GM21381 (cell line): Measurements from ENCODE around the gene NRG3.

ENCODE experiments used
- ATAC-seq: cut with Tn5 transposase; IDR thresholded peaks from one replicate; pipeline ENCODE4 v1.9.1; 2021; ENCODE audit warnings: mild to moderate bottlenecking, moderate library complexity; ENCODE audit not compliant: unreplicated experiment

The NRG3 gene

GRCh38 chr10:82874671-82875070 lies 999.7 kb downstream of the NRG3 start:
- ATAC-seq = no peak

- no peak for ATAC-seq
Observed at GRCh38 chr10:82880776-82881290, 1005.8 kb downstream of the NRG3 start.

- ATAC-seq = no peak
Observed at GRCh38 chr10:82882722-82883121, 1007.7 kb downstream of the NRG3 start.

- ATAC-seq = no peak
Observed at GRCh38 chr10:82883603-82884002, 1008.6 kb downstream of the NRG3 start.

- no peak for ATAC-seq
Observed at GRCh38 chr10:82887488-82887887, 1012.5 kb downstream of the NRG3 start.

GRCh38 chr10:82888809-82889455 lies 1013.9 kb downstream of the NRG3 start:
- ATAC-seq = no peak

GRCh38 chr10:82889728-82890127 lies 1014.7 kb downstream of the NRG3 start:
- no peak for ATAC-seq

GRCh38 chr10:82890573-82890972 lies 1015.6 kb downstream of the NRG3 start:
- no peak for ATAC-seq

- ATAC-seq = no peak
Observed at GRCh38 chr10:82908096-82908495, 1033.1 kb downstream of the NRG3 start.

GRCh38 chr10:82908751-82909150 lies 1033.8 kb downstream of the NRG3 start:
- ATAC-seq = no peak

GRCh38 chr10:82910301-82910700 lies 1035.3 kb downstream of the NRG3 start:
- ATAC-seq = no peak

- no peak for ATAC-seq
Observed at GRCh38 chr10:82914655-82915136, 1039.7 kb downstream of the NRG3 start.

- ATAC-seq = no peak
Observed at GRCh38 chr10:82916941-82917340, 1041.9 kb downstream of the NRG3 start.

GRCh38 chr10:82918022-82918421 lies 1043.0 kb downstream of the NRG3 start:
- ATAC-seq = no peak

GRCh38 chr10:82922046-82922445 lies 1047.1 kb downstream of the NRG3 start:
- no peak for ATAC-seq

- ATAC-seq = no peak
Observed at GRCh38 chr10:82922755-82923154, 1047.8 kb downstream of the NRG3 start.

- ATAC-seq = no peak
Observed at GRCh38 chr10:82924711-82925110, 1049.7 kb downstream of the NRG3 start.

GRCh38 chr10:82925547-82925946 lies 1050.6 kb downstream of the NRG3 start:
- no peak for ATAC-seq

- no peak for ATAC-seq
Observed at GRCh38 chr10:82932451-82932850, 1057.5 kb downstream of the NRG3 start.

- no peak for ATAC-seq
Observed at GRCh38 chr10:82934429-82934828, 1059.4 kb downstream of the NRG3 start.

GRCh38 chr10:82934947-82935346 lies 1060.0 kb downstream of the NRG3 start:
- no peak for ATAC-seq

GRCh38 chr10:82938331-82938730 lies 1063.3 kb downstream of the NRG3 start:
- no peak for ATAC-seq
